Calu3 (cell line): ENCODE results near the gene DPYD. TPM values are rescaled to one million over a fixed set of nuclear protein-coding genes. Genes with fewer than 3 reads are reported as not detected.

Source experiments
- BruUV-seq: library from RNA; stranded (reverse); fragments of 400-500 nt; replicated peaks from 2 replicates; lab custom pipeline; 2021; lab: Mats Ljungman, UMichigan
- CTCF ChIA-PET: fragments of 300-600 bp; sonication (Branson Sonifier 250); formaldehyde crosslinking; loops from one replicate; lab custom pipeline; 2022; ENCODE audit warnings: antibody characterized with exemption; lab: Charles Lee
- DNase-seq: peaks from one replicate; pipeline ENCODE4 v3.0.0; 2022
- H3K27ac Mint-ChIP-seq: one replicate; pipeline ENCODE4 v1.8.0; 2022; ENCODE audit warnings: mixed read lengths; ENCODE audit not compliant: unreplicated experiment
- H3K27me3 Mint-ChIP-seq: one replicate; pipeline ENCODE4 v1.8.0; 2022; ENCODE audit warnings: mixed read lengths; ENCODE audit not compliant: unreplicated experiment
- H3K36me3 Mint-ChIP-seq: one replicate; pipeline ENCODE4 v1.8.0; 2022; ENCODE audit warnings: mild to moderate bottlenecking, moderate library complexity, mixed read lengths; ENCODE audit not compliant: insufficient read depth, unreplicated experiment
- H3K4me1 Mint-ChIP-seq: one replicate; pipeline ENCODE4 v1.8.0; 2022; ENCODE audit warnings: mild to moderate bottlenecking, low read depth, mixed read lengths; ENCODE audit not compliant: unreplicated experiment
- H3K4me3 Mint-ChIP-seq: one replicate; pipeline ENCODE4 v1.8.0; 2022; ENCODE audit warnings: mild to moderate bottlenecking, low read depth, moderate library complexity, mixed read lengths; ENCODE audit not compliant: unreplicated experiment
- H3K9me3 Mint-ChIP-seq: one replicate; pipeline ENCODE4 v1.8.0; 2022; ENCODE audit warnings: low read depth, mixed read lengths; ENCODE audit not compliant: unreplicated experiment
- intact Hi-C: fragments of 100-400 bp; cut with micrococcal nuclease; formaldehyde crosslinking; loops from one replicate; pipeline ENCODE4 v1.10.0; 2022; ENCODE audit not compliant: unreplicated experiment
- total RNA-seq: library from RNA; stranded (reverse); gene quantifications from 2 replicates; pipeline ENCODE4 v1.2.3, GENCODE V29; 2022
- TF ChIP-seq, protein P1 (sequence below): fragments of 200-600 bp; IDR thresholded peaks from one replicate; pipeline ENCODE4 v1.8.0; 2022; ENCODE audit warnings: antibody characterized with exemption; ENCODE audit not compliant: unreplicated experiment

Gene DPYD
- total RNA-seq, 1 experiment from 2014 or later, result 15.6 TPM

DNA sequence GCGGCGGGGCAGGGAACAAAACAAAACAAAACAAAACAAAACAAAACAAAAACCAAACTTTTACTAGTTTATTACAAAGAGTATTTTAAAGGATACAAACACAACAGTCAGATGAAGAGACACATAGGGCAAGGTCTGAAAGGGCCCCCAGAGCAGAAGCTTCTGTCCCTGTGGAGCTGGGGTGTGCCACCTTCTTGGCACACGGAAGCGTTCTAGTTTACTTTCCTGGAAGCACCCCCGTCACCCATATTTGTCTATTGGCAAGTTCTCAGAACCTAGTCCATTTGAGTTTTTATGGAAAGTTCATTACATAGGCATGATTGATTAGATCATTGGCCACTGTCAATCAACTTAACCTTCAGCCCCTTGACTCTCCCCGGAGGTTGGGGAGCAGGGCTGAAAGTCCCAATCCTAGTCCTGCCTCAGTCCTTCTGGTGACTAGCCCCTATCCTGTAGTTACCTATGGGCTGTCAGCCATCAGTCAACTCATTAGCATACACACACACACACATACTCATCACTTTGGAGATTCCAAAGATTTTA, 380.4 kb downstream of the DPYD start:
- BruUV-seq, result no TSS peak
- intact Hi-C loops, result no loop called here

DNA sequence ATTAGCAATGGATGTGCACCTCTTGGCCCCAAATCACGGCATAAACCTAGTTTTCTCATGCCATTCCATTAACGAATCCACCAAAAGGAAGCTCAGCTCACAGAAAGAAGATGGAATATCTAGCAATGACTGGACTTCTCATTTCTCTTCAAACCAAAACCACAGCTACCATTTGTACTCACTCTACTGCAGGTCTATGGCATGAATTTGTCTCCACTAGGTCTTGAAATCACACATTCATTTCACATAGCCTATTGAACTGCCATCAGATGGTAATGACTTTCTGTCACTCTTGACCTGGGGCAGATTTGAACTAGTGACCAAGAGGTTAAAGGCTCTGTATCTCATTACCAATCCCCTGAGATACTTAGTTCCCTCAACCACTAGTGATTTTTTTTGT, 382.7 kb downstream of the DPYD start:
- Mint-ChIP-seq H3K27me3 (no peaks in the 10 kb centered on the region), H3K27ac (no peak overlapping the region), H3K9me3 (no peaks in the 10 kb centered on the region), H3K4me3 (no peak overlapping the region), H3K4me1 (no peaks in the 10 kb centered on the region), H3K36me3 (no peaks in the 10 kb centered on the region)
- BruUV-seq, result no TSS peak
- CTCF ChIA-PET, result no interaction called here
- TF ChIP-seq, protein P1, sequence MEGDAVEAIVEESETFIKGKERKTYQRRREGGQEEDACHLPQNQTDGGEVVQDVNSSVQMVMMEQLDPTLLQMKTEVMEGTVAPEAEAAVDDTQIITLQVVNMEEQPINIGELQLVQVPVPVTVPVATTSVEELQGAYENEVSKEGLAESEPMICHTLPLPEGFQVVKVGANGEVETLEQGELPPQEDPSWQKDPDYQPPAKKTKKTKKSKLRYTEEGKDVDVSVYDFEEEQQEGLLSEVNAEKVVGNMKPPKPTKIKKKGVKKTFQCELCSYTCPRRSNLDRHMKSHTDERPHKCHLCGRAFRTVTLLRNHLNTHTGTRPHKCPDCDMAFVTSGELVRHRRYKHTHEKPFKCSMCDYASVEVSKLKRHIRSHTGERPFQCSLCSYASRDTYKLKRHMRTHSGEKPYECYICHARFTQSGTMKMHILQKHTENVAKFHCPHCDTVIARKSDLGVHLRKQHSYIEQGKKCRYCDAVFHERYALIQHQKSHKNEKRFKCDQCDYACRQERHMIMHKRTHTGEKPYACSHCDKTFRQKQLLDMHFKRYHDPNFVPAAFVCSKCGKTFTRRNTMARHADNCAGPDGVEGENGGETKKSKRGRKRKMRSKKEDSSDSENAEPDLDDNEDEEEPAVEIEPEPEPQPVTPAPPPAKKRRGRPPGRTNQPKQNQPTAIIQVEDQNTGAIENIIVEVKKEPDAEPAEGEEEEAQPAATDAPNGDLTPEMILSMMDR, result no peak
- intact Hi-C loops, result no loop called here
- no peak for DNase-seq

More for the DNA sequence above, 380.4 kb downstream of the DPYD start:
- TF ChIP-seq, protein P1, result no peak
- DNase-seq, result no peak
- Mint-ChIP-seq H3K4me3 (no peak overlapping the region), H3K9me3 (no peaks in the 10 kb centered on the region), H3K27ac (no peak overlapping the region), H3K36me3 (no peaks in the 10 kb centered on the region), H3K27me3 (no peaks in the 10 kb centered on the region), H3K4me1 (no peaks in the 10 kb centered on the region)
- CTCF ChIA-PET, result no interaction called here

DNA sequence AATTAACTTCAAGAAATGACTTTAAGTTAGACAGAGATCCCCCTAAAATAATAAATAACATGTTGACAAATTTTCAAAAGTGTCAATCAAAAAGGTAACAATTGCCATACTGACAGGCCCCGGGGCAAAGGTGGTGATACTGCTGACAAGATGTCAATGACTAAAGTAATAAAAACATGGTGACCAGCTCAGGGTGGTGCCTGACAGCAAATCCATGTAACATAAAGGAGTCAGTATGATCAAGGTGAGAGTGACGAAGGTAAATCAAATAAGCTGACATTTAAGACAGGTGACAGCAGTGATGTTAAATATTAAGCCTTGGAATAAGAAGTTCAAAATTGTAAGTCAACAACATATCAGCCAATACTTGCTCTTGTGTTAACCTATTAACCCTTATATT, 387.5 kb downstream of the DPYD start:
- H3K27me3 Mint-ChIP-seq, result no peaks in the 10 kb centered on the region
- H3K36me3 Mint-ChIP-seq, result no peaks in the 10 kb centered on the region
- BruUV-seq, result no TSS peak
- CTCF ChIA-PET, result no interaction called here
- no peaks in the 10 kb centered on the region for H3K9me3 Mint-ChIP-seq
- intact Hi-C loops, result no loop called here
- TF ChIP-seq, protein P1, result no peak
- no peak overlapping the region for H3K27ac Mint-ChIP-seq
- DNase-seq, result no peak
- H3K4me3 Mint-ChIP-seq, result no peak overlapping the region
- peaks cover 17% of the 10 kb centered on the region for H3K4me1 Mint-ChIP-seq

DNA sequence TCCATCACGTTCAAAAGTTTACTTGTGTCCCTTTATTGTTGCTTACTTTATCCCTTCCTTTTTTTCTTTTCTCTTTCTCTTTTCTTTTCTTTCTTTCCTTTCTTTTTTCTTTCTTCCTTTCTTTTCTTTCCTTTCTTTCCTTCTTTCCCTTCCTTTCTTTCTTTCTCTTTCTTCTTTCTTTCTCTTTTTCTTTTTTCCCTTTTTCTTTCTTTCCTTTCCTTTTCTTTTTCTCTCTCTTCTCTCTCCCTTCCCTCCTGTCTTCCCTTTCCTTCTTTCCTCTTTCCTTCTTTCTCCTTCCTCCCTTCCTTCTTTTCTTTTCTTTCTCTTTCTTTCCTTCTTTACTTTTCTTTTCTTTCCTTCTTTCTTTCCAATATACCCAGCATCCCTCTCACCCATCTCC, 391.2 kb downstream of the DPYD start:
- peaks cover 29% of the 10 kb centered on the region for H3K4me1 Mint-ChIP-seq
- no TSS peak for BruUV-seq
- DNase-seq, result no peak
- H3K9me3 Mint-ChIP-seq, result no peaks in the 10 kb centered on the region
- CTCF ChIA-PET, result no interaction called here
- H3K36me3 Mint-ChIP-seq, result no peaks in the 10 kb centered on the region
- H3K27me3 Mint-ChIP-seq, result no peaks in the 10 kb centered on the region
- TF ChIP-seq, protein P1, result no peak
- H3K4me3 Mint-ChIP-seq, result no peak overlapping the region
- intact Hi-C loops, result loop anchor here (5.0 to 10.0 kb wide), 2 partner anchors 255 to 342 kb away; no protein-coding TSS in a partner anchor
- no peak overlapping the region for H3K27ac Mint-ChIP-seq
